ENCODE results near the gene TMEM9. TPM values are rescaled to one million over a fixed set of nuclear protein-coding genes. Genes with fewer than 3 reads are reported as not detected.

TMEM9 gene
- total RNA-seq, 2 experiments from 2014 or later = 28.7 to 30.6 TPM

DNA sequence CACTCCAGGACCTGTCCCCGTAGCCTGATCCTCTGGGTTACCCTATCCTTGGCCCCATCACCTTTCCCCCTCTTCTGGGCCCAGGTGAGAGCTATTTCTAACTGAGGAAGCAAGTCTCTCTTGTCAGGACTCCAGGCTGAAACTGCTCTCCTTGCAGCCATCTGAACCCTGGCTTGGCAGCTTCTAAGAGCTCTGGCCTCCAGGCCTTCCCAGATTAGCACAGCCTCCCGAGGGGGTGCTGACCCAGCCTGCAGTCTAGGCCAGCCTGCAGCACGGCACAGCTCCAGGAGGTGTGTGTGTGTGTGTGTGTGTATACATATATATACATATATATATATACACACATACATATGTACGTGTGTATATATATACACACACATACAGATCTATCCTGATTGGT lies 59.4 kb downstream of the TMEM9 start:
- ChIA-PET CTCF (interaction anchor here (1.4 kb wide), 1 partner anchor 24 kb away, joined by 5 read pairs; no protein-coding TSS in a partner anchor), POLR2A (no interaction called here)
- ATAC-seq = no peak
- DNase-seq = no peak
- Mint-ChIP-seq H3K36me3 (ENCODE audit: low read depth) (no peaks in the 10 kb centered on the region), H3K9me3 (no peaks in the 10 kb centered on the region), H3K27me3 (no peaks in the 10 kb centered on the region), H3K27ac (no peak overlapping the region), H3K4me3 (no peak overlapping the region), H3K4me1 (ENCODE audit: low read depth) (no peaks in the 10 kb centered on the region)
- TF ChIP-seq, protein P1, sequence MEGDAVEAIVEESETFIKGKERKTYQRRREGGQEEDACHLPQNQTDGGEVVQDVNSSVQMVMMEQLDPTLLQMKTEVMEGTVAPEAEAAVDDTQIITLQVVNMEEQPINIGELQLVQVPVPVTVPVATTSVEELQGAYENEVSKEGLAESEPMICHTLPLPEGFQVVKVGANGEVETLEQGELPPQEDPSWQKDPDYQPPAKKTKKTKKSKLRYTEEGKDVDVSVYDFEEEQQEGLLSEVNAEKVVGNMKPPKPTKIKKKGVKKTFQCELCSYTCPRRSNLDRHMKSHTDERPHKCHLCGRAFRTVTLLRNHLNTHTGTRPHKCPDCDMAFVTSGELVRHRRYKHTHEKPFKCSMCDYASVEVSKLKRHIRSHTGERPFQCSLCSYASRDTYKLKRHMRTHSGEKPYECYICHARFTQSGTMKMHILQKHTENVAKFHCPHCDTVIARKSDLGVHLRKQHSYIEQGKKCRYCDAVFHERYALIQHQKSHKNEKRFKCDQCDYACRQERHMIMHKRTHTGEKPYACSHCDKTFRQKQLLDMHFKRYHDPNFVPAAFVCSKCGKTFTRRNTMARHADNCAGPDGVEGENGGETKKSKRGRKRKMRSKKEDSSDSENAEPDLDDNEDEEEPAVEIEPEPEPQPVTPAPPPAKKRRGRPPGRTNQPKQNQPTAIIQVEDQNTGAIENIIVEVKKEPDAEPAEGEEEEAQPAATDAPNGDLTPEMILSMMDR (IDR thresholded peaks at IDR 0.05) = no peak
- intact Hi-C loops (cut with micrococcal nuclease) = no loop called here

GRCh38 chr1:201093962-201094361 lies 60.3 kb downstream of the TMEM9 start:
- Mint-ChIP-seq H3K27ac (no peak overlapping the region), H3K27me3 (peaks cover 2% of the 10 kb centered on the region), H3K9me3 (no peaks in the 10 kb centered on the region), H3K4me1 (ENCODE audit: low read depth) (no peaks in the 10 kb centered on the region), H3K4me3 (no peak overlapping the region), H3K36me3 (ENCODE audit: low read depth) (no peaks in the 10 kb centered on the region)
- ChIA-PET POLR2A (no interaction called here), CTCF (interaction anchor here (1.4 kb wide), 1 partner anchor 24 kb away, joined by 5 read pairs; no protein-coding TSS in a partner anchor)
- intact Hi-C loops (cut with micrococcal nuclease) = no loop called here
- no peak for ATAC-seq
- no peak for DNase-seq
- TF ChIP-seq, protein P1 (IDR thresholded peaks at IDR 0.05) = no peak

DNA sequence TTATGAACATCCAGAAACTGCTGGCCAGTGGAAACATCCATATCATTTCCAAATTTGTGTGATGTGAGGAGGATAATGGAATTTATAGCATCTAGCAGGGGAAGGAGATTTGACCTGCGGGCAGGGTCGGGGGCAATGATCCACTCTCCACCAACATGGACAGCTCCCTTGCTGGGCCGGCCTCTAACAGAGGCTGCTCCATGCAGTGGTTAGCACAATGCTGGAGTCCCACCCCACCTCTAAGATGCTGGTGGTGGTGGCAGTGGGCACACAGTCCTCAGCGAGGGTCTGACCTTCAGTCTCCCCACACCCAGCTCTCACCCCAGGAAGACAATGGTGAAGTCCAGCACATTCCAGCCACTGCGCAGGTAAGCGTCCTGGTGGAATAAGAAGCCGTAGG lies 60.7 kb downstream of the TMEM9 start:
- H3K9me3 Mint-ChIP-seq = no peaks in the 10 kb centered on the region
- DNase-seq (no peak), ATAC-seq (no peak)
- POLR2A ChIA-PET = no interaction called here
- H3K27ac Mint-ChIP-seq = no peak overlapping the region
- H3K4me1 Mint-ChIP-seq (ENCODE audit: low read depth) = no peaks in the 10 kb centered on the region
- CTCF ChIA-PET = interaction anchor here (1.4 kb wide), 1 partner anchor 25 kb away, joined by 5 read pairs; no protein-coding TSS in a partner anchor
- no peaks in the 10 kb centered on the region for H3K36me3 Mint-ChIP-seq (ENCODE audit: low read depth)
- H3K4me3 Mint-ChIP-seq = no peak overlapping the region
- intact Hi-C loops (cut with micrococcal nuclease) = no loop called here
- TF ChIP-seq, protein P1 (IDR thresholded peaks at IDR 0.05) = no peak
- H3K27me3 Mint-ChIP-seq = peaks cover 2% of the 10 kb centered on the region

- no peak overlapping the region for H3K4me3 Mint-ChIP-seq
- CTCF ChIA-PET = no interaction called here
- H3K4me1 Mint-ChIP-seq (ENCODE audit: low read depth) = no peaks in the 10 kb centered on the region
- DNase-seq (no peak), ATAC-seq (no peak)
- intact Hi-C loops (cut with micrococcal nuclease) = no loop called here
- TF ChIP-seq, protein P1 (IDR thresholded peaks at IDR 0.05) = no peak
- H3K36me3 Mint-ChIP-seq (ENCODE audit: low read depth) = no peaks in the 10 kb centered on the region
- POLR2A ChIA-PET = no interaction called here
- no peaks in the 10 kb centered on the region for H3K9me3 Mint-ChIP-seq
- H3K27me3 Mint-ChIP-seq = peaks cover 6% of the 10 kb centered on the region
- H3K27ac Mint-ChIP-seq = no peak overlapping the region
Measured at GRCh38 chr1:201092738-201093137, 61.5 kb downstream of the TMEM9 start.

DNA sequence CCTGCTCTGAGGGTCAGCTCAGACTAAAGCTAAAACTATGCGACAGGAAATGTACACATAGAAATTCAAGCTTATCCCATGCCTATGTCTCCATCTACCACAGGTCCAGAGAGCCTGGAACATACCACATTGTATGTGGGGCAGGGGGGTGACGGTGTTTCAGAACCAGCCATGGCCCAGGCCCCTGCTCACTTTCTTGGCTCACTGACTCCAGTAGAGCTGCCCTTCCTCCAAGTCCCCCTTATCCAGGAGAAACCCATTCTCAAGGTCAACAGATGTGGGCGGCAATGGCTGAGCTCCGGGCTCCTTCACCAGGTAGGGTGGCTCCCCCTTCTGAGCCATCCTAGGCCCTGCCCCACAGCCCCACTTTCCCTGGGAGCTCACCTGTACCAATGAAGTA lies 63.0 kb downstream of the TMEM9 start:
- Mint-ChIP-seq H3K4me1 (ENCODE audit: low read depth) (no peaks in the 10 kb centered on the region), H3K27ac (no peak overlapping the region), H3K9me3 (no peaks in the 10 kb centered on the region), H3K36me3 (ENCODE audit: low read depth) (no peaks in the 10 kb centered on the region), H3K27me3 (peaks cover 7% of the 10 kb centered on the region), H3K4me3 (no peak overlapping the region)
- TF ChIP-seq, protein P1 (IDR thresholded peaks at IDR 0.05) = no peak
- ChIA-PET POLR2A (interaction anchor here (0.7 kb wide), 1 partner anchor 417 kb away, joined by 3 read pairs; no protein-coding TSS in a partner anchor), CTCF (interaction anchor here (0.7 to 1.6 kb wide), 4 partner anchors 11 to 111 kb away, joined by 3 to 4 read pairs (median 4); no protein-coding TSS in a partner anchor)
- intact Hi-C loops (cut with micrococcal nuclease) = no loop called here
- DNase-seq (no peak), ATAC-seq (no peak)
